ENCODE data around the gene SQSTM1.

The SQSTM1 gene

DNA sequence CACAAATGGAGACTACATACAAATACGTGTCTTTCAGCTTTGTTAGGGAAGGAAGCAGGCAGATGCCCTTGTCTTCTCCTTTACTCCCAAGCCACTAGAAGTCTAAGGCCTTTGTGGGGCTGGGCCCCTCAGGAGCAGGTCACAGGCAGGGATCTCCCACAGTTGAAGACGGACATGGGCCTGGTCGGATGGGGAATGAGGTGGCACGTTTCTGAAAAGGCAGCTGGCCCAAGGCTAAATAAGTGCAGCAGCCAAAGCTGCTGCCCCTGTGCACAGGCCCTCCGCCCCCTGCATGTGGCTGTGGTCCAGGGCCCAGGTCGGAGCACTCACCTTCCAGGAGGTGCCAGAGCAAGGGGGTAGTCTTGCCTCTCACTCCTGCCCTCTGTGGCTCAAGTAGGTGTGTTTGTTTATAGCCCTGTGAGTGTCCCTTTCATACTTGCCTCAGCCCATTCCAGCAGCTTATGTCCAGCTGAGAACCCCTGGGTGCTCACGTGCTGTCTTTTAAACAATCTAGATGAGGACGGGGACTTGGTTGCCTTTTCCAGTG lies 1.8 kb downstream of the SQSTM1 start:
- H3K4me3 ChIP-seq (ENCODE audit: low read depth, low read length): no peak overlapping the region
- TF ChIP-seq MYC (IDR thresholded peaks at IDR 0.05; ENCODE audit: low read depth, low read length): no peak
- TF ChIP-seq, protein P1, sequence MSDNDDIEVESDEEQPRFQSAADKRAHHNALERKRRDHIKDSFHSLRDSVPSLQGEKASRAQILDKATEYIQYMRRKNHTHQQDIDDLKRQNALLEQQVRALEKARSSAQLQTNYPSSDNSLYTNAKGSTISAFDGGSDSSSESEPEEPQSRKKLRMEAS (IDR thresholded peaks at IDR 0.05; ENCODE audit: low read depth, low read length): no peak
- TF ChIP-seq POLR2A (IDR thresholded peaks at IDR 0.05; ENCODE audit: extremely low read depth, insufficient read length): no peak
- TF ChIP-seq, protein P2, sequence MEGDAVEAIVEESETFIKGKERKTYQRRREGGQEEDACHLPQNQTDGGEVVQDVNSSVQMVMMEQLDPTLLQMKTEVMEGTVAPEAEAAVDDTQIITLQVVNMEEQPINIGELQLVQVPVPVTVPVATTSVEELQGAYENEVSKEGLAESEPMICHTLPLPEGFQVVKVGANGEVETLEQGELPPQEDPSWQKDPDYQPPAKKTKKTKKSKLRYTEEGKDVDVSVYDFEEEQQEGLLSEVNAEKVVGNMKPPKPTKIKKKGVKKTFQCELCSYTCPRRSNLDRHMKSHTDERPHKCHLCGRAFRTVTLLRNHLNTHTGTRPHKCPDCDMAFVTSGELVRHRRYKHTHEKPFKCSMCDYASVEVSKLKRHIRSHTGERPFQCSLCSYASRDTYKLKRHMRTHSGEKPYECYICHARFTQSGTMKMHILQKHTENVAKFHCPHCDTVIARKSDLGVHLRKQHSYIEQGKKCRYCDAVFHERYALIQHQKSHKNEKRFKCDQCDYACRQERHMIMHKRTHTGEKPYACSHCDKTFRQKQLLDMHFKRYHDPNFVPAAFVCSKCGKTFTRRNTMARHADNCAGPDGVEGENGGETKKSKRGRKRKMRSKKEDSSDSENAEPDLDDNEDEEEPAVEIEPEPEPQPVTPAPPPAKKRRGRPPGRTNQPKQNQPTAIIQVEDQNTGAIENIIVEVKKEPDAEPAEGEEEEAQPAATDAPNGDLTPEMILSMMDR (IDR thresholded peaks at IDR 0.05; ENCODE audit: low read depth, low read length): no peak
- DNase-seq (ENCODE audit: low read depth): no peak

DNA sequence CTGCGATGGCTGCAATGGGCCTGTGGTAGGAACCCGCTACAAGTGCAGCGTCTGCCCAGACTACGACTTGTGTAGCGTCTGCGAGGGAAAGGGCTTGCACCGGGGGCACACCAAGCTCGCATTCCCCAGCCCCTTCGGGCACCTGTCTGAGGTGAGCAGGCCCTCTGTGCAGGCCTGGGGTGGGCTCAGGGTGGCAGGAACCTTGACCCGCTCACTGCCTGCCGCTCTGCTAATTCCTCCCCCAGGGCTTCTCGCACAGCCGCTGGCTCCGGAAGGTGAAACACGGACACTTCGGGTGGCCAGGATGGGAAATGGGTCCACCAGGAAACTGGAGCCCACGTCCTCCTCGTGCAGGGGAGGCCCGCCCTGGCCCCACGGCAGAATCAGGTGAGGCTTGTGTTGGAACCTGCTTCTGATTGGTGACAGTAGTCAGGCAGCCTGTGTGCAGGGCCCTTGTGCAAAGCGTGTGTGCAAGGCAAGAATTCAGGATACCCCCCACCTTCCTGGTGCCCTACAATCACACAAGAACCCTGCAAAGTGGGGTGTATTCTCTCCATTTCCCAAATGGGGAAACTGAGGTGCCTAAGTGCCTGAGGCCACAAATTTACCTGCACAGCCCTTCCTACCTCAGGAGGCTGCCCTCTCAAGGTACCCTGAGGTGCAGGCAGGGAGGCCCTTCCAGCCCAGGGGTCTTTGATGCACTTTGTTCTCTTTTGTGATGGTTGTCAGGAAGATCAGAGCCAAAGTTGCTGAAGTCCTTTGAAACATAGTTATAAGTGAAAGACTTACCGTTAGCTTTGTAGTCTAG lies 3.4 kb downstream of the SQSTM1 start:
- H3K4me3 ChIP-seq (ENCODE audit: low read depth, low read length): no peak overlapping the region
- no peak for DNase-seq (ENCODE audit: low read depth)
- TF ChIP-seq, protein P1 (IDR thresholded peaks at IDR 0.05; ENCODE audit: low read depth, low read length): no peak
- TF ChIP-seq, protein P2 (IDR thresholded peaks at IDR 0.05; ENCODE audit: low read depth, low read length): no peak
- TF ChIP-seq POLR2A (IDR thresholded peaks at IDR 0.05; ENCODE audit: extremely low read depth, insufficient read length) (no peak), MYC (IDR thresholded peaks at IDR 0.05; ENCODE audit: low read depth, low read length) (no peak)

DNA sequence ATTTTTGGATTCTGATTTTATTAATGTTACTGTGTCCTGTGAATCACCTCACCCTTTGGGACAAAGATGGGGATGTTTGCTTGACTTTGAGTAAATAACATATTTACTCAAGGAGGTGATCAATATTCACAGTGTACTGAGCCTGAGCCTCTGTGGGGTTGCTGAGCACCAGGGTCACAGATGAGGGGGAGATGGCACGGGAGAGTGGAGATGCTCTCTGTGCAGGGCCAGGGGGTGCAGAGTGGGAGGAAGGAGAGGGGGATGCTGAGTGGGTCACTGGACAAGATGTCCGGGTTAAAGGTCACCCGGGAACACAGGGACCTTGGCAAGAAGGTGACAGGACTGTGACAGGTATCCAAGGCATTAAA lies 4.0 kb downstream of the SQSTM1 start:
- TF ChIP-seq POLR2A (IDR thresholded peaks at IDR 0.05; ENCODE audit: extremely low read depth, insufficient read length) (no peak), MYC (IDR thresholded peaks at IDR 0.05; ENCODE audit: low read depth, low read length) (no peak)
- TF ChIP-seq, protein P1 (IDR thresholded peaks at IDR 0.05; ENCODE audit: low read depth, low read length): no peak
- TF ChIP-seq, protein P2 (IDR thresholded peaks at IDR 0.05; ENCODE audit: low read depth, low read length): no peak
- DNase-seq (ENCODE audit: low read depth): no peak

DNA sequence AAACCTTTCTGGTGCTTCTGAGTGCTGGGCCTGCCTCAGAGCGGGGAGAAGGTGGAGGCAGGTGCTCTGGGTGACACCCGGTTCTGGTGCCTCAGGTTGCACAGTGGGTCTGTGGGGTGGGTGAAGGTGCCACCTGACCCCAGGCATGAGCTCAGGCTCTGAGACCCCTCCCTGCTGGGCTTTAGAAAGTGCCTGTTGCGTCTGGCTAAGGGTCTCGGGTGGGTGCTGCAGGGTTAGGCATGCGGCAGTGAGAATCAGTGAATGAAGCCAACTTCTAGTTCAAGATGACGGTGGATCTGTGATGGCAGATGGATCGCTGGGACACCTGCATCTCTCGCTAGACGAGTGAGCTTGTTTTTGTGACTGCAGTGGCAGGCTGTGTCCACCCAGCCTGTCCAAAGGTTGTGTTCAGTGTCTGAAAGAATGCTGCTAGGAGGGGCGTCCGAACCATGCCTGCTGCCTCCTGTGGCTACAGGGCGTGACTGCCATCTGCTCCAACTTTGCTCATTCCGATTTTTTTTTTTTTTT lies 5.0 kb downstream of the SQSTM1 start:
- no peak overlapping the region for H3K4me3 ChIP-seq (ENCODE audit: low read depth, low read length)
- no peak for DNase-seq (ENCODE audit: low read depth)
- TF ChIP-seq MYC (IDR thresholded peaks at IDR 0.05; ENCODE audit: low read depth, low read length) (no peak), POLR2A (IDR thresholded peaks at IDR 0.05; ENCODE audit: extremely low read depth, insufficient read length) (no peak)
- TF ChIP-seq, protein P2 (IDR thresholded peaks at IDR 0.05; ENCODE audit: low read depth, low read length): no peak
- TF ChIP-seq, protein P1 (IDR thresholded peaks at IDR 0.05; ENCODE audit: low read depth, low read length): no peak

More for the DNA sequence above, 4.0 kb downstream of the SQSTM1 start:
- no peak overlapping the region for H3K4me3 ChIP-seq (ENCODE audit: low read depth, low read length)

DNA sequence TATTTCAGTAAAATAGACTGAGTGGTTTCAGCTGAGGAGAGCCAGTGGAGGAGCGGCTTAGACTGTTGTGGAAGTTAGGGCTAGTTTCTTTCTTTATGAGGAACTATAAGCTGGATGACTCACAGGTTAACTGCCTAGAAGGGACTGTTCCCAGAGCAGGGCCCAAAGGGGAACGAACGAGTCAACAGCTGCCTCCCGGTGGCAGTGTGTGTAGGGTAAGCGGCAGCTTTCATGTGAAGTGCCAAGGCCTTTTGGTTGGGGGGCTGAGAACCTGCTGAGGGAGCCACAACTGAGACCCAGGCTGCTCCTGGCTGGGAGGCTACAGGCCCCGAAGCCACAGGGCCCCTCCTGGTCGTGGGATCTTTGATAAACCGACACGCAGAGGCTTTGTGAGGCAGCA lies 7.0 kb downstream of the SQSTM1 start:
- TF ChIP-seq, protein P2 (IDR thresholded peaks at IDR 0.05; ENCODE audit: low read depth, low read length): no peak
- TF ChIP-seq MYC (IDR thresholded peaks at IDR 0.05; ENCODE audit: low read depth, low read length): peak; percentile 60; the same call in 1 of the 2 replicates
- TF ChIP-seq, protein P1 (IDR thresholded peaks at IDR 0.05; ENCODE audit: low read depth, low read length): peak; percentile 53
- TF ChIP-seq POLR2A (IDR thresholded peaks at IDR 0.05; ENCODE audit: extremely low read depth, insufficient read length): no peak
- no peak overlapping the region for H3K4me3 ChIP-seq (ENCODE audit: low read depth, low read length)
- peak; percentile 93 for DNase-seq (ENCODE audit: low read depth)
